ENCODE data around the gene E2F7.

- TF ChIP-seq REST (IDR thresholded peaks at IDR 0.05; ENCODE audit: low read depth) (no peak), RAD21 (IDR thresholded peaks at IDR 0.05; ENCODE audit: low read depth) (no peak)
These were observed 74.7 kb downstream of the E2F7 start for GRCh38 chr12:76990716-76991115.

Data from Ishikawa (cell line).